ENCODE measurements around the gene MED12L.

MED12L gene

GRCh38 chr3:151477591-151478334, 392.3 kb downstream of the MED12L start:
- no peak for DNase-seq

DNA sequence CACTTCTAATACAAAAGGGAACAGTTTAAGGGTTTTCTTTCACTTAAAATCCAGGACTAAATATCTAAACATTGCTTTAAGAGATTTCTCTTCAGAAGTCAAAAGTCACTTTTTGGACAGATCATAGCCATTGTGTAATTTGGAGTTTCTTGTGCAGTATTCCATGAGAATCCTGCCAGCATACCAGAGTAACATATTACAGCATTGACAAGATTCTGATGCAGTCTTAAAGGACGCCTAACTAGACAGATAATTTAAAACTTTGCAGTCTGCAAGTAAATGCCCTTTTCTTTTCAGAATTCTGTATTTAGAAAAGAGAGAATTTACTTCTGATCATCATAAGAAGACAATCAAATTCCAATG, 392.9 kb downstream of the MED12L start:
- no peak for DNase-seq

GRCh38 chr3:151479452-151479851, 394.0 kb downstream of the MED12L start:
- no peak for DNase-seq

- DNase-seq, result no peak
Measured at GRCh38 chr3:151480492-151480891, 395.0 kb downstream of the MED12L start.

- DNase-seq, result no peak
Measured at GRCh38 chr3:151483488-151483887, 398.0 kb downstream of the MED12L start.

DNA sequence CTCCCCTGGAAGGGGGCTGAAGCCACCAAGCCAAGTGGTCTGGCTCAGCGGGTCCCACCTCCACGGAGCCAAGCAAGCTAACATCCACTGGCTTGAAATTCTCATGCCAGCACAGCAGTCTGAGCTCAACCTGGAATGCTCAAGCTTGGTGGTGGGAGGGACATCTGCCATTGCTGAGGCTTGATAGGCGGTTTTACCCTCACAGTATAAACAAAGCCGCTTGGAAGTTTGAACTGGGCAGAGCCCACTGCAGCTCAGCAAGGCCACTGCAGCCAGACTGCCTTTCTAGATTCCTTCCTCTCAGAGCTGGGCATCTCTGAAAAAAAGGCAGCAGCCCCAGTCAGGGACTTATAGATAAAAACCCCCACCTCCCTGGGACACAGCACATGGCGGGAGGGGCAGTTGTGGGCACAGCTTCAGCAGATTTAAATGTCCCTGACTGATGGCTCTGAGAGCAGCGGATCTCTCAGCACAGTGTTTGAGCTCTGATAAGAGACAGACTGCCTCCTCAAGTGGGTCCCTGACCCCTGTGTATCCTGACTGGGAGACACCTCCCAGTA, 398.6 kb downstream of the MED12L start:
- no peak for DNase-seq
